Cardiac muscle cell (in vitro differentiated cells and primary cell): ENCODE results near the gene NPLOC4. TPM values are rescaled to one million over a fixed set of nuclear protein-coding genes. Genes with fewer than 3 reads are reported as not detected.
A peak's percentile ranks its signal among the peaks of the same experiment; 100 is the strongest.

Experiments used
- DNase-seq, 2 donors: peaks; one replicate each; pipeline versions ENCODE4 v3.0.0 to v3.0.0-alpha.2; 2010 to 2017; ENCODE audit warnings: low read depth in 1 of 2, low spot score in 1 of 2
- H3K27ac ChIP-seq: fragments of 200-600 bp; sonication (generic); 2 replicates; pipeline ENCODE4 v1.5.1; 2016
- H3K27me3 ChIP-seq: fragments of 200-600 bp; sonication (generic); 2 replicates; pipeline ENCODE4 v1.6.0; 2016; ENCODE audit warnings: control low read depth
- H3K36me3 ChIP-seq: fragments of 200-600 bp; sonication (generic); 2 replicates; pipeline ENCODE4 v1.5.1; 2016; ENCODE audit warnings: control low read depth
- H3K4me1 ChIP-seq: fragments of 200-600 bp; sonication (generic); 2 replicates; pipeline ENCODE4 v1.8.1; 2017; ENCODE audit warnings: low read depth, mild to moderate bottlenecking, mixed run types
- H3K4me3 ChIP-seq: fragments of 200-600 bp; sonication (generic); 2 replicates; pipeline ENCODE4 v1.5.1; 2016; ENCODE audit warnings: mild to moderate bottlenecking
- H3K9me3 ChIP-seq: fragments of 200-600 bp; sonication (generic); 2 replicates; pipeline ENCODE4 v1.5.1; 2017; ENCODE audit warnings: low read depth, mild to moderate bottlenecking, control low read depth
- polyA plus RNA-seq: library from polyadenylated mRNA; unstranded; fragments of >200 nt; fragmentation: Nextera tagmentation; extraction: Ambion mirVana; gene quantifications from 2 replicates; pipeline ENCODE4 v1.2.1, GENCODE V29; 2016
- total RNA-seq: library from RNA; depleted of rRNA; stranded (reverse); fragments of >200 nt; gene quantifications from 2 replicates; pipeline ENCODE4 v1.2.3, GENCODE V29; 2016
- TF ChIP-seq, protein P1 (sequence below): IDR thresholded peaks from 2 replicates; pipeline ENCODE4 v1.5.1; 2012; ENCODE audit warnings: low read depth, mild to moderate bottlenecking, low read length

The NPLOC4 gene
- total and polyA plus RNA-seq, 2 experiments from 2014 or later: 51.5 to 53.8 TPM

DNA sequence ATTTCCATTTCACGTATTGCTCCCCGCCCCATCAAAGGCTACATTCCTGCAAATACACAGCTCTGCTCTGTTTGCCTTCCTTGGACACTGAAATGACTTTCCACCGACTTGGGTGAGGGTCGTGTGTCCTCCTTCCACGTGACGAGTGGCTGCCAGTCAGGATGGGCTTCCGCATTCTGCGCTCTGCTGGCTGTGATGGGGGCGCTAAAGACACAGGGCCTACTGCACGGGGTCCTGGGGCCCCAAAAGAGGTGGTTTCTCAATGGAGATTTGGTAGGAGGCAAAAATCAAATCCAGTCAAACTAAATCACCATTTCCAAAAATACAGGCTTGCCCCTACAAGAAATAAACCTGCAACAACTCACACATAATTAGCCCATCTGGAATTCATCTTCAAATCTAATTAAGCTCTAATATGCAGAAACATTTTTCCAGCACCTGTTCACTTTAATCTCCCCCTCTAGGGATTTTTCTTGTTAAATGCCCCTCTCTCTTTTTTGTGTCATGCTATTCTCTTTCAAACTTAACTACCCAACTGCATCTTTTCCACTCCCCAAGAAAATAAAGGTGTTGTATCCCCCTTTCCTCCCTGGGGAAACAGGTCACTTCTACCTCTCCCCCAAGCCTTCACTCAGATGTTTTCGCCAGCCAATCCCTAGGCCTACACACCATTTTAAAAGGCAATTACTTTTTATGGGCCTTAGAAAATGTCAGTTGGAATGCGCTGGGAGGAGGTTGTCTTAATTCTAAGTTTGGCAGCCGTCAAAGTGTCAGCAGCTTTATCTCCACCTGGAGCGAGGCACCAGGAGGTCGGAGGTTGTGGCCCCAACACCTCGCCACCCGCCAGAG lies 62.9 kb downstream of the NPLOC4 start:
- no peaks in the 10 kb centered on the region for H3K9me3 ChIP-seq
- H3K27me3 ChIP-seq: no peaks in the 10 kb centered on the region
- DNase-seq: no peak
- peaks cover 25% of the 10 kb centered on the region for H3K36me3 ChIP-seq
- no peak overlapping the region for H3K4me3 ChIP-seq
- H3K27ac ChIP-seq: peak overlapping the region; percentile 90
- TF ChIP-seq, protein P1, sequence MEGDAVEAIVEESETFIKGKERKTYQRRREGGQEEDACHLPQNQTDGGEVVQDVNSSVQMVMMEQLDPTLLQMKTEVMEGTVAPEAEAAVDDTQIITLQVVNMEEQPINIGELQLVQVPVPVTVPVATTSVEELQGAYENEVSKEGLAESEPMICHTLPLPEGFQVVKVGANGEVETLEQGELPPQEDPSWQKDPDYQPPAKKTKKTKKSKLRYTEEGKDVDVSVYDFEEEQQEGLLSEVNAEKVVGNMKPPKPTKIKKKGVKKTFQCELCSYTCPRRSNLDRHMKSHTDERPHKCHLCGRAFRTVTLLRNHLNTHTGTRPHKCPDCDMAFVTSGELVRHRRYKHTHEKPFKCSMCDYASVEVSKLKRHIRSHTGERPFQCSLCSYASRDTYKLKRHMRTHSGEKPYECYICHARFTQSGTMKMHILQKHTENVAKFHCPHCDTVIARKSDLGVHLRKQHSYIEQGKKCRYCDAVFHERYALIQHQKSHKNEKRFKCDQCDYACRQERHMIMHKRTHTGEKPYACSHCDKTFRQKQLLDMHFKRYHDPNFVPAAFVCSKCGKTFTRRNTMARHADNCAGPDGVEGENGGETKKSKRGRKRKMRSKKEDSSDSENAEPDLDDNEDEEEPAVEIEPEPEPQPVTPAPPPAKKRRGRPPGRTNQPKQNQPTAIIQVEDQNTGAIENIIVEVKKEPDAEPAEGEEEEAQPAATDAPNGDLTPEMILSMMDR: no peak
- H3K4me1 ChIP-seq: peaks cover 21% of the 10 kb centered on the region

DNA sequence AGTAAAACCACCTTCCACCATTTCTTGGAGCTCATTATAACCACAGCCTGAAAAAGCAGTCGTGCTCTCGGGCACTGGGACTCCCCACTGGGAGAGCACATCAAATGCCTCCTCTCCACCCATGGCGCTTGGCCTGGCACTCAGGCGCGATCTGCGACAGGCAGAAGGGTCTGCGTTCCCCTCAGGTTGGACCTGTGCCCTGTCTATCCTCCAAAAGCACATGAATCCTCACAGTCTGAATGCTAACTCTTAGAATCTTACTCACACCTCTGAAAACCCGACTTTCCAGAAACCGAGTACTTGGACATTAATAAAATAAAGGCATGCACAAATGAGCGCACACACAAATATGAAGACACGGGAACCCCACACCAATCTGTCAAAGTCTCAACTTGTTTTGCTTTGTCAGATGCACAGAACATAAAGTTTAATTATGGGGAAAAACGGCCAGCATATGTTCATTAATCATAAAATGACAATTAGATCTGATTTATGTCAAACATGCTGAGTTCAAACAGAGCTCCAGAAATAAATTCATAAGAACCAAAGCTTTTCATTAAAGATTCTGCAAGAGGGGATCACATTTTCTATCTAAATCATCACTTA lies 64.2 kb downstream of the NPLOC4 start:
- Histone ChIP-seq H3K4me1 (peaks cover 21% of the 10 kb centered on the region), H3K36me3 (peaks cover 36% of the 10 kb centered on the region), H3K27ac (no peak overlapping the region), H3K4me3 (no peak overlapping the region), H3K27me3 (no peaks in the 10 kb centered on the region), H3K9me3 (no peaks in the 10 kb centered on the region)
- TF ChIP-seq, protein P1: no peak
- DNase-seq: no peak

DNA sequence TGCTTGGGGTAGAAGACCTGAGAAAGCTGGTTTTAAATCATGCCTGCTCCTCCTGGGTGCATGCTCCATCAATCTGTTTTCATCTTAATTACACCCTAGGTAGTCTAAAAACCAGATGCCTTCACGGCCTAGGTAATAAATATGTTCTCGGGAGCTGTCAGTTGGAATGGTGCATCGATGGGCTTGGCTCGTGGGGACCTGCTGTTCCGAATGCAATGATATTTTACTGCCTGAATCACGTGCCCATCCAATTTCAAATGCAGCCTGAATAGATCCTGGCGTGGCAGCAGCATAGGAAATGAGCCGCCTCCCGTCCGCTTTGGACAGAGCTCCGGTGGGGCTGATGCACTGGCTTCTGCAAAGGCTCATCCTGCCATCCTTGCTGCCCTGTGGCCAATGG lies 65.9 kb downstream of the NPLOC4 start:
- TF ChIP-seq, protein P1: no peak
- Histone ChIP-seq H3K36me3 (peaks cover 40% of the 10 kb centered on the region), H3K27ac (no peak overlapping the region), H3K4me1 (peaks cover 12% of the 10 kb centered on the region), H3K27me3 (no peaks in the 10 kb centered on the region), H3K9me3 (no peaks in the 10 kb centered on the region), H3K4me3 (no peak overlapping the region)
- DNase-seq: no peak

DNA sequence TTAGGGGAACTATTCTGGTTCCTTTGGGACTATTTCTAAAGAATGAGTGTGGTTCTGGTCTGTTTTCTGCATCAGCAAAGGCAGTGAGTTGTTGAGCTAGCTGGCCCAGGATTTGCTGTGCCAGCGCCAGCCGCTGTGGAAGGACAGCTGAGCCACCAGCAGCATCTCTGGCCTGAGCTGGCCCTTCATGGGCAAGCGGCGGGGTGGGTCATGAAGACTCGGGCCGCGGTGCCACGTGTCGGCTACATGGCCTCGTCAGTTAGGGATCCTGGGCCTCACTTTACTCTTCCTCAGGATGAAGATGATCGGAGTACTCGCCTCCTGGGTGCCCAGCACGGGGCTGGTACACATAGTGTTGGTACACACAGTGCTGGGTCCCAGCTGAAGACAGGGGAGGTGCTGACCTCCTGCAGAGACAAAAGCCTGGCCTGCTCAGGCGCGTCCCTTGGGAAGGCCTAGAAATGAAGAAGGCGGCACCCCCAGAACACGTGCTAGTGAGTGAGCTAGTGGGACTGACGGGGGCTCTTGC lies 66.9 kb downstream of the NPLOC4 start:
- Histone ChIP-seq H3K27me3 (no peaks in the 10 kb centered on the region), H3K9me3 (no peaks in the 10 kb centered on the region), H3K4me3 (no peak overlapping the region), H3K27ac (no peak overlapping the region), H3K36me3 (peaks cover 49% of the 10 kb centered on the region), H3K4me1 (peaks cover 12% of the 10 kb centered on the region)
- no peak for DNase-seq
- TF ChIP-seq, protein P1: no peak

DNA sequence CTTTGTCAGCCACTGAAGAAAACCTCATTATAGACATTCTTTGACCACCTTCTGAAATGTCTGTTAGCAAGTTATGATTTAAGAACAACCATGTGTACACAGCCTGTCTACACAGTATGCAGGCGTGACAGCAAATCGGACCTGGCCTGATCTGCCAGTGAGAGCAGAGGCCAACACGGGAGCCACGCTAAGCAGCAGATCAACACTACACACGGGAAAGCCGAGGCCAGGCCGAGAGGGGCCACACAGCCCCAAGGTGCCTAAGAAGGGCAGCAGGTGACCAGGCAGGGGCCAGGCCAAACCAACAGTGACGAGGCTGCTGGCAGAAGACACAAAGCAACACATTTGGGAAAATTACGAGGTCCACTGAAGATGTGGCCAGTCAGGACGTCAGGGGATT lies 68.5 kb downstream of the NPLOC4 start:
- DNase-seq: no peak
- H3K4me3 ChIP-seq: no peak overlapping the region
- H3K27me3 ChIP-seq: no peaks in the 10 kb centered on the region
- H3K27ac ChIP-seq: no peak overlapping the region
- no peaks in the 10 kb centered on the region for H3K9me3 ChIP-seq
- H3K36me3 ChIP-seq: peaks cover 64% of the 10 kb centered on the region
- H3K4me1 ChIP-seq: no peaks in the 10 kb centered on the region
- TF ChIP-seq, protein P1: no peak
